Testis (tissue), 3 donors: ENCODE measurements around the gene ABHD11. TPM values are rescaled to one million over a fixed set of nuclear protein-coding genes. Genes with fewer than 3 reads are reported as not detected.
A peak's percentile ranks its signal among the peaks of the same experiment; 100 is the strongest.
"Not testable (repeated sequence)": the region's sequence is repeated elsewhere in the genome, so short reads cannot be mapped to it uniquely, and the experiment has no call there.

Source experiments
- DNase-seq: peaks from one replicate; pipeline ENCODE4 v3.0.0-alpha.2; 2019
- H3K27ac ChIP-seq, 2 donors: fragments of 200-600 bp; sonication (generic); one replicate each; pipeline ENCODE4 v1.5.1; 2019
- H3K27me3 ChIP-seq: fragments of 200-600 bp; sonication (generic); one replicate; pipeline ENCODE4 v1.5.1; 2019
- H3K36me3 ChIP-seq: fragments of 200-600 bp; sonication (generic); one replicate; pipeline ENCODE4 v1.5.1; 2017; ENCODE audit warnings: low read depth; ENCODE audit errors: missing control alignments
- H3K4me1 ChIP-seq: fragments of 200-600 bp; sonication (generic); one replicate; pipeline ENCODE4 v1.5.1; 2019
- H3K4me3 ChIP-seq, 2 donors: fragments of 200-600 bp; sonication (generic); one replicate each; pipeline ENCODE4 v1.5.1; 2017 to 2019
- H3K9me3 ChIP-seq: fragments of 200-600 bp; sonication (generic); one replicate; pipeline ENCODE4 v1.5.1; 2017
- POLR2A ChIP-seq: fragments of 450-650 bp; IDR thresholded peaks from one replicate; pipeline ENCODE4 v1.6.1; 2017; ENCODE audit warnings: antibody characterized with exemption, mild to moderate bottlenecking, moderate library complexity
- WGBS, 2 donors: methylation state at CpG; one replicate each; pipeline ENCODE4 v1.1.5; 2018; 5-methylcytosine and 5-hydroxymethylcytosine counted together
- intact Hi-C: fragments of 100-400 bp; cut with DNase I; formaldehyde crosslinking; loops from one replicate; pipeline ENCODE4 v1.15.1; 2023; ENCODE audit warnings: low total_unique reads
- polyA plus RNA-seq: library from polyadenylated mRNA; stranded (reverse); fragments of 350-450 nt; fragmentation: Illumina TruSeq; extraction: RNeasy Lipid Tissue Mini Kit (QIAGEN cat#74804); gene quantifications from one replicate; pipeline ENCODE4 v1.2.3, GENCODE V29; 2014; ENCODE audit warnings: low read depth, low replicate concordance; ENCODE audit not compliant: insufficient read depth
- total RNA-seq, 2 donors: library from RNA; depleted of rRNA; stranded (reverse); fragments of >200 nt; gene quantifications; one replicate each; pipeline ENCODE4 v1.2.3, GENCODE V29; 2016
- TF ChIP-seq, protein P1 (sequence below), 3 experiments: fragments of 450-650 bp in 2 of 3; fragments of 200-600 bp in 1 of 3; sonication (generic) in 1 of 3; IDR thresholded peaks; one replicate each; pipeline ENCODE4 v1.5.1; 2016 to 2019; ENCODE audit warnings: antibody characterized with exemption in 3 of 3, mild to moderate bottlenecking in 2 of 3, moderate library complexity in 1 of 3

ABHD11 gene
- total and polyA plus RNA-seq, 3 donors from 2014 or later: 21.6 to 33.1 (median 29.0) TPM

DNA sequence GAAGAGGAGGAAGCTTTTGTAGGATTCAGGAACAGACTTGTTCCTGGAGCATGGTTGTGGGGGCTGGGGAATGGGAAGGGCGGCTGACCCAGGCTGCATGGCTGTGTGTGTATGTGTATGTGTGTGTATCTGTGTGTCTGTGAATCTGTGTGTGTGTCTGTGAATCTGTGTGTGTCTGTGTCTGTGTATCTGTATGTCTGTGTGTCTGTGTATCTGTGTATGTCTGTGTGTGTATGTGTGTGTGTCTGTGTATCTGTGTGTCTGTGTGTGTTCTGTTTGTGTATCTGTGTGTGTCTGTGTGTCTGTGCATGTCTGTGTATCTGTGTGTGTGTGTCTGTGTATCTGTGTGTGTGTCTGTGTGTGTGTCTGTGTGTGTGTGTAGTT lies 12.5 kb downstream of the ABHD11 start:
- DNase-seq: no peak
- Histone ChIP-seq H3K27ac (no peak overlapping the region), H3K4me3 (no peak overlapping the region), H3K27me3 (no peaks in the 10 kb centered on the region), H3K4me1 (peaks cover 5% of the 10 kb centered on the region), H3K36me3 (no peaks in the 10 kb centered on the region), H3K9me3 (no peaks in the 10 kb centered on the region)
- WGBS, 2 donors: 67 to 71% methylated on average over 1 of the region's 1 CpG
- intact Hi-C loops: loop anchor here (5.0 kb wide), 1 partner anchor 119 kb away; no protein-coding TSS in a partner anchor
- TF ChIP-seq, protein P1, sequence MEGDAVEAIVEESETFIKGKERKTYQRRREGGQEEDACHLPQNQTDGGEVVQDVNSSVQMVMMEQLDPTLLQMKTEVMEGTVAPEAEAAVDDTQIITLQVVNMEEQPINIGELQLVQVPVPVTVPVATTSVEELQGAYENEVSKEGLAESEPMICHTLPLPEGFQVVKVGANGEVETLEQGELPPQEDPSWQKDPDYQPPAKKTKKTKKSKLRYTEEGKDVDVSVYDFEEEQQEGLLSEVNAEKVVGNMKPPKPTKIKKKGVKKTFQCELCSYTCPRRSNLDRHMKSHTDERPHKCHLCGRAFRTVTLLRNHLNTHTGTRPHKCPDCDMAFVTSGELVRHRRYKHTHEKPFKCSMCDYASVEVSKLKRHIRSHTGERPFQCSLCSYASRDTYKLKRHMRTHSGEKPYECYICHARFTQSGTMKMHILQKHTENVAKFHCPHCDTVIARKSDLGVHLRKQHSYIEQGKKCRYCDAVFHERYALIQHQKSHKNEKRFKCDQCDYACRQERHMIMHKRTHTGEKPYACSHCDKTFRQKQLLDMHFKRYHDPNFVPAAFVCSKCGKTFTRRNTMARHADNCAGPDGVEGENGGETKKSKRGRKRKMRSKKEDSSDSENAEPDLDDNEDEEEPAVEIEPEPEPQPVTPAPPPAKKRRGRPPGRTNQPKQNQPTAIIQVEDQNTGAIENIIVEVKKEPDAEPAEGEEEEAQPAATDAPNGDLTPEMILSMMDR (IDR thresholded peaks at IDR 0.05): no peak
- TF ChIP-seq POLR2A: no peak

DNA sequence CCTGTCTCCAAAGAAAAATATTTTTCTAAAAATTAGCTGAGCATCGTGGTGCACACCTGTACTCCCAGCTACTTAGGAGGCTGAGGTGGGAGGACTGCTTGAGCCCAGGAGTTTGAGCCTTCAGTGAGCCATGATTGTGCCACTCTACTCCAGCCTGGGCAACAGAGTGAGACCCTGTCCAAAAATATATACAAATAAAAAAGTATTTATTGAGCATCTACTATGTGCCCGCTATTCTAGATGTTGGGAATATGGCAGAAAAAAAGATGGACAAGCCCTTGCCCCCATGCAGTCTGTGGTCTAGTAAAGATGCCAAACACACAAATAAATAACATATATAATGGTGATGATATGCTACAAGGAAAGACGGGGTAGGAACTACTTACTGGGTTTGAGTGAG lies 14.8 kb downstream of the ABHD11 start:
- no peak overlapping the region for H3K4me3 ChIP-seq
- TF ChIP-seq POLR2A: no peak
- TF ChIP-seq, protein P1 (IDR thresholded peaks at IDR 0.05): no peak
- no peak for DNase-seq
- no peaks in the 10 kb centered on the region for H3K27me3 ChIP-seq
- H3K9me3 ChIP-seq: no peaks in the 10 kb centered on the region
- peaks cover 7% of the 10 kb centered on the region for H3K4me1 ChIP-seq
- WGBS, 2 donors: 88 to 95% methylated on average over 3 of the region's 3 CpGs
- H3K27ac ChIP-seq: no peak overlapping the region
- intact Hi-C loops: no loop called here
- H3K36me3 ChIP-seq: no peaks in the 10 kb centered on the region

DNA sequence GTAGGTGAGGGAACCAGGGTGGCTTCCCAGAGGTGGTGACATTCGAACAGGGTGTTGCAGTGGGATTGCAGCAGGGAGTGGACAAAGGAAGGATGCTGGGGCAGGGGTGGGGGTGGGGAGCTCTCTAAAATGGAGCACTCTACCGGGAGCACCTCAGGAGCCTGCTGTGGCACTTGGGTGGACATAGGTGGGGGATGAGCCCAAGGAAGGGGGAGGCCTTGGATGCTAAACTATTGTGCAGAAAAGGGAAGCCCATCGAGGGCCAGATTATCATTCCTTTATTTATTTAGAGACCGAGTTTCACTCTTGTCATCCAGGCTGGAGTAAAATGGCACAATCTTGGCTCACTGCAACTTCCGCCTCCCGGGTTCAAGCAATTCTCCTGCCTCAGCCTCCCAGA lies 15.8 kb downstream of the ABHD11 start:
- no peak for DNase-seq
- intact Hi-C loops: no loop called here
- no peak for TF ChIP-seq POLR2A
- TF ChIP-seq, protein P1 (IDR thresholded peaks at IDR 0.05): no peak
- no peaks in the 10 kb centered on the region for H3K36me3 ChIP-seq
- no peaks in the 10 kb centered on the region for H3K9me3 ChIP-seq
- no peak overlapping the region for H3K27ac ChIP-seq
- WGBS, 2 donors: 77 to 79% methylated on average over 6 of the region's 6 CpGs
- H3K27me3 ChIP-seq: no peaks in the 10 kb centered on the region
- no peak overlapping the region for H3K4me3 ChIP-seq
- H3K4me1 ChIP-seq: peaks cover 16% of the 10 kb centered on the region

DNA sequence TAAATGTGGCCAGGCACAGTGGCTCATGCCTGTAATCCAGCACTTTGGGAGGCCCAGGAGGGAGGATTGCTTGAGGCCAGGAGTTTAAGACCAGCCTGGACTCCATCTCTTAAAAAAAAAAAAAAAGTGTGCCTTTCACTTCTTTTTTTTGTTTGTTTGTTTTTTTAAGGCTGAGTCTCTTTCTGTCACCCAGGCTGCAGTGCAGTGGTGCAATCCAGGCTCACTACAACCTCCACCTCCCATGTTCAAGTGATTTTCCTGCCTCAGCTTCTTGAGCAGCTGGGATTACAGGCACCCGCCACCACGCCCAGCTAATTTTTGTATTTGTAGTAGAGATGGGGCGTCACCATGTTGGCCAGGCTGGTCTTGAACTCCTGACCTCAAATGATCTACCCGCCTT lies 16.4 kb downstream of the ABHD11 start:
- DNase-seq, H3K36me3 ChIP-seq, H3K9me3 ChIP-seq, intact Hi-C loops, H3K4me3 ChIP-seq, H3K27me3 ChIP-seq, H3K27ac ChIP-seq: not testable (repeated sequence)
- 83 to 91% methylated on average over 4 of the region's 4 CpGs for WGBS, 2 donors
- peaks cover 19% of the 10 kb centered on the region for H3K4me1 ChIP-seq

DNA sequence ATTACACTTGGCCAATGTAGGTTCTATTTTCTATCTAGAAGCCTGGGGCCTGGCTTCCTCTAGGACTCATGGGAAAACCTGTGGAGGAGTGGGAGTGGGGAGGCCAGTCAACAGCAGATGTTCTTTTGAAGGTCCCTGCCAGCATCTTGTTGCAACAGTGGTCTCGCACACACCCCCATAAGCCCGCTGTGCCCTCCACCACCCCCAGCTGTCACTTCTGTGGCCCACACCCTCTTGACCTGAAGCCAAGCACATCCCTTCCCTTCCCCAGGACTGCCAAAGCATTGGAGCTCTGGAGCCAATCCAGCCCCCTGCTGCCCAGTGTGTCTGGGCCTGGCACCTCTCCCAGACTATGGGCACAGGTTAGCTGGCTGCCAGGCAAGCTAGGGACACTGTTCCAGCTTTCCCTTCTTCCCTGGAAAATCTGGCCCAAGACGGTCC lies 17.2 kb downstream of the ABHD11 start:
- Histone ChIP-seq H3K27ac (no peak overlapping the region), H3K27me3 (no peaks in the 10 kb centered on the region), H3K9me3 (no peaks in the 10 kb centered on the region), H3K4me3 (no peak overlapping the region), H3K36me3 (no peaks in the 10 kb centered on the region), H3K4me1 (peaks cover 25% of the 10 kb centered on the region)
- intact Hi-C loops: no loop called here
- DNase-seq: peak; percentile 91
- TF ChIP-seq POLR2A: no peak
- TF ChIP-seq, protein P1 (IDR thresholded peaks at IDR 0.05): peak in 1 of 3 experiments; percentile 12
- 54% methylated on average over 3 of the region's 3 CpGs; no CpG with 5 or more reads in 1 of the 2 donors for WGBS, 2 donors

DNA sequence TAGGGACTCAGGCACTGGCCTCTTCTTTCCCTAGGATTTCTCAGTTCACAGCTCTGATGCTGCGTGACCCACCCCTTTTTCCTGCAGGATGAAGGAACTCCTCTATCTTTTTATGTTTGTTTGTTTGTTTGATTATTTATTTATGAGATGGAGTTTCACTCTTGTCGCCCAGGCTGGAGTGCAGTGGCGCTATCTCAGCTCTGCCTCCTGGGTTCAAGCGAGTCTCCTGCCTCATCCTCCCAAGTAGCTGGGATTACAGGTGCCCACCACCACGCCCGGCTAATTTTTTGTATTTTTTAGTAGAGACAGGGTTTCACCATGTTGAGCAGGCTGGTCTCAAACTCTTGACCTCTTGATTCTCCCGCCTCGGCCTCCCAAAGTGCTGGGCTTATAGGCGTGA lies 18.2 kb downstream of the ABHD11 start:
- intact Hi-C loops, H3K27me3 ChIP-seq, H3K4me3 ChIP-seq, H3K9me3 ChIP-seq, H3K27ac ChIP-seq, DNase-seq, H3K36me3 ChIP-seq: not testable (repeated sequence)
- 82 to 97% methylated on average over 9 of the region's 9 CpGs for WGBS, 2 donors
- H3K4me1 ChIP-seq: peaks cover 25% of the 10 kb centered on the region
